ENCODE results near the gene DUSP5. TPM values are rescaled to one million over a fixed set of nuclear protein-coding genes. Genes with fewer than 3 reads are reported as not detected.

The DUSP5 gene
- total and polyA plus RNA-seq, 2 of the 8 experiments (the other 6 are each of a cell fraction or from before 2014, with no cell fraction given), result 13.6 to 30.3 TPM

GRCh38 chr10:110534571-110534970 is 36.9 kb downstream of the DUSP5 start:
- Histone ChIP-seq H3K4me2 (ENCODE audit: insufficient read depth in 1 of 2, low read depth in 2 of 2, low read length in 2 of 2) (no peak overlapping the region), H3K79me2 (ENCODE audit: control insufficient read depth in 1 of 2, insufficient read depth in 2 of 2, low read length in 2 of 2) (no peaks in the 10 kb centered on the region), H3K27me3 (replicated peaks in 1 of 4; ENCODE audit: control insufficient read depth in 3 of 4, extremely low read depth in 1 of 4, insufficient read depth in 3 of 4, low read length in 3 of 4) (no peaks in the 10 kb centered on the region), H2BK15ac (ENCODE audit: low read length) (no peak overlapping the region), H2AFZ (ENCODE audit: low read length) (no peak overlapping the region), H2BK120ac (replicated peaks; ENCODE audit: low read depth, low read length) (no peak overlapping the region), H4K8ac (ENCODE audit: extremely low read depth, insufficient read depth, low read length) (no peak overlapping the region), H3K36me3 (ENCODE audit: control insufficient read depth in 2 of 4, insufficient read depth in 4 of 4, low read length in 3 of 4) (no peaks in the 10 kb centered on the region), H3K56ac (replicated peaks; ENCODE audit: insufficient read length, low read depth, low read length) (no peak overlapping the region), H3K18ac (ENCODE audit: extremely low read depth, low read length) (no peak overlapping the region), H2BK5ac (ENCODE audit: low read depth, low read length) (no peak overlapping the region), H4K91ac (replicated peaks; ENCODE audit: insufficient read length, low read length) (no peak overlapping the region), H4K20me1 (replicated peaks in 1 of 2; ENCODE audit: control insufficient read depth in 1 of 2, insufficient read depth in 2 of 2, low read length in 2 of 2) (no peaks in the 10 kb centered on the region), H2AK5ac (ENCODE audit: low read depth, low read length) (no peak overlapping the region), H3K23ac (ENCODE audit: insufficient read length) (no peak overlapping the region), H4K5ac (ENCODE audit: insufficient read length, low read depth, low read length) (no peak overlapping the region), H2BK12ac (ENCODE audit: low read depth, low read length) (no peak overlapping the region), H3K79me1 (ENCODE audit: low read depth, low read length) (no peaks in the 10 kb centered on the region), H3K23me2 (ENCODE audit: low read depth, low read length) (peaks cover 2% of the 10 kb centered on the region; the same call in 1 of the 2 replicates), H3K4me3 (ENCODE audit: extremely low read depth in 1 of 4, insufficient read depth in 2 of 4, low read depth in 3 of 4, low read length in 4 of 4) (no peak overlapping the region), H3K14ac (ENCODE audit: insufficient read length) (no peak overlapping the region), H3K9me3 (ENCODE audit: insufficient read depth in 2 of 2, low read depth in 1 of 2, low read length in 1 of 2) (no peaks in the 10 kb centered on the region), H3K4me1 (replicated peaks in 1 of 4; ENCODE audit: control insufficient read depth in 3 of 4, insufficient read depth in 4 of 4, low read length in 3 of 4) (peaks cover 2 to 11% (median 3%) of the 10 kb centered on the region in 4 experiments), H3K27ac (ENCODE audit: low read depth, low read length) (no peak overlapping the region), H3K4ac (replicated peaks; ENCODE audit: insufficient read length, low read depth, low read length) (no peak overlapping the region), H3K9ac (replicated peaks in 1 of 4; ENCODE audit: extremely low read depth in 1 of 4, low read depth in 3 of 4, low read length in 3 of 4) (no peak overlapping the region), H2BK20ac (ENCODE audit: low read length) (no peak overlapping the region)
- DNase-seq (ENCODE audit: low read depth in 1 of 2, low spot score in 2 of 2) (no peak), FAIRE-seq (no peak)
- WGBS, 2 experiments (ENCODE audit: extremely low coverage in 1 of 2, insufficient coverage in 1 of 2, insufficient read length in 1 of 2, insufficient replicate concordance in 2 of 2, low coverage in 1 of 2, low lambda C conversion rate in 2 of 2, missing lambda C conversion rate in 1 of 2), result 88% methylated on average over 2 of the region's 2 CpGs; no CpG with 5 or more reads in 1 of the 2 experiments
- ChIA-PET CTCF (ENCODE audit: partially characterized antibody) (interaction anchor here (0.9 to 4.7 kb wide), 8 partner anchors 12 to 228 kb away, joined by 3 to 25 read pairs (median 4); no protein-coding TSS in a partner anchor), POLR2A (ENCODE audit: partially characterized antibody) (interaction anchor here (0.9 to 1.4 kb wide), 2 partner anchors 34 to 39 kb away, joined by 3 read pairs; no protein-coding TSS in a partner anchor)
- TF ChIP-seq CHD2 (IDR thresholded peaks at IDR 0.05; ENCODE audit: low read length) (no peak), SRF (IDR thresholded peaks at IDR 0.05; ENCODE audit: low read depth, low read length) (no peak), SP1 (IDR thresholded peaks at IDR 0.05; ENCODE audit: low read depth, low read length) (no peak), MAX (IDR thresholded peaks at IDR 0.05) (no peak), TAF1 (IDR thresholded peaks at IDR 0.05; ENCODE audit: low read depth, low read length) (no peak), SP2 (IDR thresholded peaks at IDR 0.05; ENCODE audit: low read length) (no peak), MAFK (IDR thresholded peaks at IDR 0.05; ENCODE audit: low read depth, low read length) (no peak), FOSL1 (IDR thresholded peaks at IDR 0.05; ENCODE audit: insufficient read depth, low read depth, low read length) (no peak), CTBP2 (IDR thresholded peaks at IDR 0.05; ENCODE audit: borderline replicate concordance, insufficient read depth, insufficient read length, low read length) (no peak), CTCF (IDR thresholded peaks at IDR 0.05; ENCODE audit: control extremely low read depth in 1 of 3, insufficient read depth in 1 of 3, low read depth in 1 of 3, low read length in 3 of 3) (no peak), RNF2 (IDR thresholded peaks at IDR 0.05; ENCODE audit: borderline replicate concordance, low read depth, low read length, missing control alignments, poor library complexity, severe bottlenecking) (no peak)
